HEK293 (cell line): Measurements from ENCODE around the gene EML6.

Experiments used
- CTCF ChIA-PET: fragments of 350-600 bp; formaldehyde crosslinking; extraction: SDS; loops from one replicate; lab custom pipeline; 2021; ENCODE audit warnings: antibody characterized with exemption; lab: Yijun Ruan, JAX
- POLR2A ChIA-PET: fragments of 300-600 bp; formaldehyde crosslinking; extraction: SDS; loops from one replicate; lab custom pipeline; 2020; ENCODE audit warnings: antibody characterized with exemption, inconsistent platforms; lab: Yijun Ruan, JAX
- H3K27ac ChIP-seq: fragments of 200-500 bp; sonication (Bioruptor generic); 2 replicates; pipeline ENCODE4 v1.5.1; 2014; ENCODE audit warnings: low read depth, low read length, control low read depth, inconsistent platforms; ENCODE audit errors: extremely low read depth
- H3K36me3 ChIP-seq, 2 experiments: fragments of 200-500 bp in 1 of 2; sonication (Bioruptor generic) in 1 of 2; 1 replicate in 1 of 2; 2 replicates in 1 of 2; pipeline ENCODE4 v1.5.1; 2014 to 2017; ENCODE audit warnings: inconsistent platforms in 2 of 2, low read length in 2 of 2; ENCODE audit not compliant: control insufficient read depth in 2 of 2, insufficient read depth in 1 of 2
- H3K4me1 ChIP-seq: fragments of 200-500 bp; sonication (Bioruptor generic); 2 replicates; pipeline ENCODE4 v1.5.1; 2014; ENCODE audit warnings: mild to moderate bottlenecking, low read length, inconsistent platforms; ENCODE audit not compliant: control insufficient read depth, insufficient read depth
- H3K4me3 ChIP-seq: 2 replicates; pipeline ENCODE4 v1.5.1; 2011; ENCODE audit warnings: low read depth, mild to moderate bottlenecking, control low read depth, low read length, moderate library complexity
- H3K9me3 ChIP-seq: fragments of 200-500 bp; sonication (Bioruptor generic); 2 replicates; pipeline ENCODE4 v1.5.1; 2014; ENCODE audit warnings: low read depth, low read length, inconsistent platforms; ENCODE audit not compliant: control insufficient read depth, insufficient read depth
- AEBP2 ChIP-seq: fragments of 450-650 bp; formaldehyde crosslinking; IDR thresholded peaks from 2 replicates; pipeline ENCODE4 v1.5.1; 2016; ENCODE audit warnings: missing biosample characterization, missing genetic modification characterization, borderline replicate concordance
- EGR2 ChIP-seq: fragments of 450-650 bp; formaldehyde crosslinking; IDR thresholded peaks from 2 replicates; pipeline ENCODE4 v1.5.1; 2016; ENCODE audit warnings: low read depth, missing biosample characterization, missing genetic modification characterization
- ELK4 ChIP-seq: IDR thresholded peaks from 2 replicates; pipeline ENCODE4 v1.6.1; 2011; ENCODE audit warnings: mild to moderate bottlenecking, low read depth, low read length, borderline replicate concordance
- FEZF1 ChIP-seq: fragments of 450-650 bp; formaldehyde crosslinking; IDR thresholded peaks from 2 replicates; pipeline ENCODE4 v1.5.1; 2016; ENCODE audit warnings: missing biosample characterization, missing genetic modification characterization
- GLI4 ChIP-seq: fragments of 450-650 bp; formaldehyde crosslinking; IDR thresholded peaks from 2 replicates; pipeline ENCODE4 v1.5.1; 2016; ENCODE audit warnings: missing biosample characterization, missing genetic modification characterization
- HOXD13 ChIP-seq: sonication (generic); formaldehyde crosslinking; IDR thresholded peaks from 2 replicates; pipeline ENCODE4 v1.8.0; 2022; ENCODE audit warnings: missing genetic modification reagents, borderline replicate concordance
- INSM2 ChIP-seq: fragments of 450-650 bp; formaldehyde crosslinking; IDR thresholded peaks from 2 replicates; pipeline ENCODE4 v1.5.1; 2016; ENCODE audit warnings: missing biosample characterization, missing genetic modification characterization
- OSR2 ChIP-seq: fragments of 450-650 bp; formaldehyde crosslinking; IDR thresholded peaks from 2 replicates; pipeline ENCODE4 v1.5.1; 2016; ENCODE audit warnings: missing biosample characterization, missing genetic modification characterization
- REPIN1 ChIP-seq: fragments of 450-650 bp; formaldehyde crosslinking; IDR thresholded peaks from 2 replicates; pipeline ENCODE4 v1.5.1; 2017; ENCODE audit warnings: missing biosample characterization, missing genetic modification characterization, low read depth
- REST ChIP-seq: fragments of 450-650 bp; formaldehyde crosslinking; IDR thresholded peaks from 2 replicates; pipeline ENCODE4 v1.5.1; 2016; ENCODE audit warnings: missing biosample characterization, missing genetic modification characterization
- SP2 ChIP-seq: fragments of 450-650 bp; formaldehyde crosslinking; IDR thresholded peaks from 2 replicates; pipeline ENCODE4 v1.5.1; 2016; ENCODE audit warnings: missing biosample characterization, missing genetic modification characterization
- ZBTB48 ChIP-seq: fragments of 450-650 bp; formaldehyde crosslinking; IDR thresholded peaks from 2 replicates; pipeline ENCODE4 v1.5.1; 2016; ENCODE audit warnings: missing biosample characterization, missing genetic modification characterization
- ZFHX2 ChIP-seq: fragments of 450-650 bp; formaldehyde crosslinking; conservative IDR thresholded peaks from 2 replicates; pipeline ENCODE4 v1.5.1; 2016; ENCODE audit warnings: missing biosample characterization, missing genetic modification characterization
- ZFP37 ChIP-seq: fragments of 450-650 bp; formaldehyde crosslinking; IDR thresholded peaks from 2 replicates; pipeline ENCODE4 v1.5.1; 2016; ENCODE audit warnings: missing biosample characterization, missing genetic modification characterization
- ZNF146 ChIP-seq: fragments of 450-650 bp; formaldehyde crosslinking; IDR thresholded peaks from 2 replicates; pipeline ENCODE4 v1.5.1; 2016; ENCODE audit warnings: missing biosample characterization, missing genetic modification characterization
- ZNF214 ChIP-seq: fragments of 450-650 bp; formaldehyde crosslinking; IDR thresholded peaks from 2 replicates; pipeline ENCODE4 v1.5.1; 2017; ENCODE audit warnings: missing biosample characterization, mild to moderate bottlenecking, missing genetic modification characterization, borderline replicate concordance
- ZNF223 ChIP-seq: fragments of 450-650 bp; formaldehyde crosslinking; IDR thresholded peaks from 2 replicates; pipeline ENCODE4 v1.5.1; 2016; ENCODE audit warnings: missing biosample characterization, missing genetic modification characterization
- ZNF266 ChIP-seq: fragments of 450-650 bp; formaldehyde crosslinking; IDR thresholded peaks from 2 replicates; pipeline ENCODE4 v1.5.1; 2016; ENCODE audit warnings: missing biosample characterization, missing genetic modification characterization, low read depth
- ZNF341 ChIP-seq: fragments of 450-650 bp; formaldehyde crosslinking; IDR thresholded peaks from 2 replicates; pipeline ENCODE4; 2016; ENCODE audit warnings: low read depth, missing biosample characterization, missing genetic modification characterization
- ZNF423 ChIP-seq: fragments of 450-650 bp; formaldehyde crosslinking; IDR thresholded peaks from 2 replicates; pipeline ENCODE4 v1.5.1; 2016; ENCODE audit warnings: missing biosample characterization, missing genetic modification characterization
- ZNF426 ChIP-seq: fragments of 450-650 bp; formaldehyde crosslinking; IDR thresholded peaks from 2 replicates; pipeline ENCODE4 v1.5.1; 2017; ENCODE audit warnings: missing biosample characterization, missing genetic modification characterization, mild to moderate bottlenecking, inconsistent platforms, moderate library complexity
- ZNF513 ChIP-seq: fragments of 450-650 bp; IDR thresholded peaks from 2 replicates; pipeline ENCODE4 v1.5.1; 2018; ENCODE audit warnings: missing biosample characterization, missing genetic modification characterization
- ZNF529 ChIP-seq: fragments of 450-650 bp; formaldehyde crosslinking; IDR thresholded peaks from 2 replicates; pipeline ENCODE4 v1.5.1; 2017; ENCODE audit warnings: missing genetic modification characterization, missing biosample characterization; ENCODE audit not compliant: insufficient replicate concordance
- ZNF544 ChIP-seq: fragments of 450-650 bp; formaldehyde crosslinking; IDR thresholded peaks from 2 replicates; pipeline ENCODE4 v1.5.0; 2017; ENCODE audit warnings: missing biosample characterization, missing genetic modification characterization
- ZNF585B ChIP-seq: fragments of 450-650 bp; formaldehyde crosslinking; IDR thresholded peaks from 2 replicates; pipeline ENCODE4 v1.5.1; 2016; ENCODE audit warnings: missing biosample characterization, missing genetic modification characterization
- ZNF623 ChIP-seq: fragments of 450-650 bp; formaldehyde crosslinking; IDR thresholded peaks from 2 replicates; pipeline ENCODE4 v1.5.1; 2016; ENCODE audit warnings: missing biosample characterization, missing genetic modification characterization
- ZNF701 ChIP-seq: fragments of 450-650 bp; formaldehyde crosslinking; IDR thresholded peaks from 2 replicates; pipeline ENCODE4 v1.5.1; 2016; ENCODE audit warnings: missing biosample characterization, missing genetic modification characterization
- ZNF837 ChIP-seq: fragments of 450-650 bp; formaldehyde crosslinking; IDR thresholded peaks from 2 replicates; pipeline ENCODE4 v1.5.1; 2016; ENCODE audit warnings: missing biosample characterization, missing genetic modification characterization
- ZSCAN30 ChIP-seq: fragments of 450-650 bp; IDR thresholded peaks from 2 replicates; pipeline ENCODE4 v1.5.1; 2018; ENCODE audit warnings: missing biosample characterization, mild to moderate bottlenecking, missing genetic modification characterization, moderate library complexity

EML6 gene

GRCh38 chr2:54984476-54984875 lies 261.0 kb downstream of the EML6 start:
- no peaks in the 10 kb centered on the region for H3K4me1 ChIP-seq
- no peak overlapping the region for H3K4me3 ChIP-seq
- no peak overlapping the region for H3K27ac ChIP-seq
- H3K9me3 ChIP-seq, result no peaks in the 10 kb centered on the region
- ChIA-PET POLR2A (no interaction called here), CTCF (interaction anchor here (0.5 to 1.2 kb wide), 5 partner anchors 10 to 108 kb away, joined by 3 to 4 read pairs (median 4); no protein-coding TSS in a partner anchor)
- H3K36me3 ChIP-seq, result peaks cover 3 to 32% of the 10 kb centered on the region in 2 experiments; a peak in 1 of 3 replicates
- TF ChIP-seq ZNF529 (tag by site-specific recombination), result no peak
- no peak for TF ChIP-seq ZNF423 (tag by site-specific recombination)
- TF ChIP-seq SP2, result no peak
- no peak for TF ChIP-seq ZNF146 (tag by site-specific recombination)
- no peak for TF ChIP-seq ZFP37 (tag by site-specific recombination)
- no peak for TF ChIP-seq FEZF1 (tag by site-specific recombination)
- no peak for TF ChIP-seq REPIN1 (tag by site-specific recombination)
- no peak for TF ChIP-seq ZNF544 (tag by site-specific recombination)
- TF ChIP-seq HOXD13 (CRISPR knock-in tag), result no peak
- TF ChIP-seq OSR2, result no peak
- no peak for TF ChIP-seq ZBTB48 (tag by site-specific recombination)
- no peak for TF ChIP-seq ZNF341 (tag by site-specific recombination)
- TF ChIP-seq ELK4, result no peak
- TF ChIP-seq EGR2, result no peak
- TF ChIP-seq, all 188 proteins: peak for 0

- ChIA-PET POLR2A (no interaction called here), CTCF (interaction anchor here (0.9 to 1.4 kb wide), 2 partner anchors 10 to 62 kb away, joined by 3 read pairs; no protein-coding TSS in a partner anchor)
- Histone ChIP-seq H3K9me3 (no peaks in the 10 kb centered on the region), H3K4me1 (no peaks in the 10 kb centered on the region), H3K4me3 (no peak overlapping the region), H3K27ac (no peak overlapping the region), H3K36me3 (peaks cover 3 to 28% of the 10 kb centered on the region in 2 experiments; a peak in 1 of 3 replicates)
- TF ChIP-seq ZSCAN30 (tag by site-specific recombination) (no peak), ZFHX2 (tag by site-specific recombination) (no peak), ZNF623 (tag by site-specific recombination) (no peak), ZNF266 (no peak), ZNF701 (tag by site-specific recombination) (no peak), ZNF214 (tag by site-specific recombination) (no peak), ZNF837 (no peak), ZNF426 (tag by site-specific recombination) (no peak), ZNF223 (tag by site-specific recombination) (no peak), REST (tag by site-specific recombination) (no peak), GLI4 (tag by site-specific recombination) (no peak), ZNF513 (tag by site-specific recombination) (no peak), AEBP2 (tag by site-specific recombination) (no peak), ZNF585B (no peak), INSM2 (tag by site-specific recombination) (no peak)
These were observed 262.8 kb downstream of the EML6 start for GRCh38 chr2:54986264-54986663.
